ENCODE measurements around the gene PCDH7.

- no peak for TF ChIP-seq POLR2A (IDR thresholded peaks at IDR 0.05)
- TF ChIP-seq CTCF (IDR thresholded peaks at IDR 0.05): no peak
Measured at GRCh38 chr4:30770049-30770549, 49.9 kb downstream of the PCDH7 start.
